Sigmoid colon (tissue), 7 donors: ENCODE data around the gene HMCN1. TPM values are rescaled to one million over a fixed set of nuclear protein-coding genes. Genes with fewer than 3 reads are reported as not detected.
A peak's percentile ranks its signal among the peaks of the same experiment; 100 is the strongest.

Source experiments
- DNase-seq: peaks from one replicate; pipeline ENCODE4 v3.0.0-alpha.2; 2019
- H3K27ac ChIP-seq, 4 donors: fragments of 200-600 bp; sonication (generic); one replicate each; pipeline ENCODE4 v1.5.1; 2016 to 2019; ENCODE audit warnings: mild to moderate bottlenecking in 1 of 4
- H3K27me3 ChIP-seq, 3 donors: fragments of 200-600 bp; sonication (generic); one replicate each; pipeline ENCODE4 v1.5.1; 2019; ENCODE audit warnings: mild to moderate bottlenecking in 1 of 3
- H3K36me3 ChIP-seq, 4 donors: fragments of 200-600 bp; sonication (generic); one replicate each; pipeline ENCODE4 v1.5.1; 2016 to 2019
- H3K4me1 ChIP-seq, 4 donors: fragments of 200-600 bp; sonication (generic); one replicate each; pipeline ENCODE4 v1.5.1; 2017 to 2019
- H3K4me3 ChIP-seq, 4 donors: fragments of 200-600 bp; sonication (generic); one replicate each; pipeline ENCODE4 v1.5.1; 2017 to 2019; ENCODE audit warnings: mild to moderate bottlenecking in 2 of 4, moderate library complexity in 1 of 4
- H3K9me3 ChIP-seq, 4 donors: fragments of 200-600 bp in 3 of 4; sonication (generic) in 3 of 4; one replicate each; pipeline versions ENCODE4 v1.5.1 to v1.6.1; 2013 to 2019
- EP300 ChIP-seq, 4 donors: sonication (generic); formaldehyde crosslinking; IDR thresholded peaks; one replicate each; pipeline ENCODE4 v1.6.1; 2017; ENCODE audit warnings: antibody characterized with exemption in 4 of 4
- POLR2A ChIP-seq, 2 donors: fragments of 450-650 bp; IDR thresholded peaks; one replicate each; pipeline ENCODE4 v1.6.1; 2016; ENCODE audit warnings: antibody characterized with exemption in 2 of 2, mild to moderate bottlenecking in 2 of 2, moderate library complexity in 2 of 2
- POLR2AphosphoS5 ChIP-seq, 4 donors: sonication (generic); formaldehyde crosslinking; IDR thresholded peaks; one replicate each; pipeline ENCODE4 v1.6.1; 2017; ENCODE audit warnings: antibody characterized with exemption in 4 of 4
- WGBS, 2 donors: extraction: QIAGEN DNeasy Blood & Tissue Kit; methylation state at CpG; one replicate each; pipeline ENCODE4 v1.1.7; 2013; 5-methylcytosine and 5-hydroxymethylcytosine counted together
- intact Hi-C: fragments of 100-400 bp; cut with DNase I; formaldehyde crosslinking; loops from one replicate; pipeline ENCODE4 v1.15.1; 2023
- polyA plus RNA-seq, 3 donors: library from polyadenylated mRNA; stranded (reverse); fragments of 200-250 nt; gene quantifications; one replicate each; pipeline ENCODE4 v1.2.3, GENCODE V29; 2013
- total RNA-seq, 4 donors: library from RNA; depleted of rRNA; stranded (reverse); fragments of >200 nt; gene quantifications; one replicate each; pipeline ENCODE4 v1.1.0, GENCODE V29; 2016
- TF ChIP-seq, protein P1 (sequence below), 4 experiments: fragments of 450-650 bp in 3 of 4; fragments of 200-600 bp in 1 of 4; IDR thresholded peaks; one replicate each; pipeline ENCODE4 v1.5.1; 2016 to 2019; ENCODE audit warnings: antibody characterized with exemption in 4 of 4, mild to moderate bottlenecking in 3 of 4, moderate library complexity in 2 of 4
- donor health status: healthy with polysubstance abuse.
- donor health status: Bipolar disorder and iron deficiency.
- donor health status: healthy.

HMCN1 gene
- total and polyA plus RNA-seq, 7 donors = under 0.01 to 22.7 (median 6.7) TPM

GRCh38 chr1:186066411-186066810 is 332.2 kb downstream of the HMCN1 start:
- no peaks in the 10 kb centered on the region for H3K27me3 ChIP-seq

GRCh38 chr1:186073697-186074096 is 339.5 kb downstream of the HMCN1 start:
- Histone ChIP-seq H3K4me1 (peaks cover 0 to 11% (median 4%) of the 10 kb centered on the region in 4 donors), H3K36me3 (no peaks in the 10 kb centered on the region), H3K9me3 (no peaks in the 10 kb centered on the region), H3K27ac (no peak overlapping the region), H3K4me3 (no peak overlapping the region), H3K27me3 (no peaks in the 10 kb centered on the region)
- TF ChIP-seq EP300 (IDR thresholded peaks at IDR 0.05) (no peak), POLR2AphosphoS5 (IDR thresholded peaks at IDR 0.05) (no peak), POLR2A (IDR thresholded peaks at IDR 0.05) (no peak)
- TF ChIP-seq, protein P1, sequence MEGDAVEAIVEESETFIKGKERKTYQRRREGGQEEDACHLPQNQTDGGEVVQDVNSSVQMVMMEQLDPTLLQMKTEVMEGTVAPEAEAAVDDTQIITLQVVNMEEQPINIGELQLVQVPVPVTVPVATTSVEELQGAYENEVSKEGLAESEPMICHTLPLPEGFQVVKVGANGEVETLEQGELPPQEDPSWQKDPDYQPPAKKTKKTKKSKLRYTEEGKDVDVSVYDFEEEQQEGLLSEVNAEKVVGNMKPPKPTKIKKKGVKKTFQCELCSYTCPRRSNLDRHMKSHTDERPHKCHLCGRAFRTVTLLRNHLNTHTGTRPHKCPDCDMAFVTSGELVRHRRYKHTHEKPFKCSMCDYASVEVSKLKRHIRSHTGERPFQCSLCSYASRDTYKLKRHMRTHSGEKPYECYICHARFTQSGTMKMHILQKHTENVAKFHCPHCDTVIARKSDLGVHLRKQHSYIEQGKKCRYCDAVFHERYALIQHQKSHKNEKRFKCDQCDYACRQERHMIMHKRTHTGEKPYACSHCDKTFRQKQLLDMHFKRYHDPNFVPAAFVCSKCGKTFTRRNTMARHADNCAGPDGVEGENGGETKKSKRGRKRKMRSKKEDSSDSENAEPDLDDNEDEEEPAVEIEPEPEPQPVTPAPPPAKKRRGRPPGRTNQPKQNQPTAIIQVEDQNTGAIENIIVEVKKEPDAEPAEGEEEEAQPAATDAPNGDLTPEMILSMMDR (IDR thresholded peaks at IDR 0.05) = no peak
- intact Hi-C loops = no loop called here
- DNase-seq = no peak
- WGBS, 2 donors = 86 to 98% methylated on average over 1 of the region's 1 CpG

More at GRCh38 chr1:186066411-186066810, 332.2 kb downstream of the HMCN1 start:
- WGBS, 2 donors = 63 to 70% methylated on average over 3 of the region's 3 CpGs
- Histone ChIP-seq H3K9me3 (no peaks in the 10 kb centered on the region), H3K36me3 (no peaks in the 10 kb centered on the region), H3K4me3 (no peak overlapping the region), H3K4me1 (no peaks in the 10 kb centered on the region), H3K27ac (no peak overlapping the region)
- no peak for DNase-seq
- intact Hi-C loops = no loop called here
- TF ChIP-seq POLR2A (IDR thresholded peaks at IDR 0.05) = no peak
- TF ChIP-seq EP300 (IDR thresholded peaks at IDR 0.05) = no peak
- TF ChIP-seq, protein P1 (IDR thresholded peaks at IDR 0.05) = no peak
- TF ChIP-seq POLR2AphosphoS5 (IDR thresholded peaks at IDR 0.05) = no peak

DNA sequence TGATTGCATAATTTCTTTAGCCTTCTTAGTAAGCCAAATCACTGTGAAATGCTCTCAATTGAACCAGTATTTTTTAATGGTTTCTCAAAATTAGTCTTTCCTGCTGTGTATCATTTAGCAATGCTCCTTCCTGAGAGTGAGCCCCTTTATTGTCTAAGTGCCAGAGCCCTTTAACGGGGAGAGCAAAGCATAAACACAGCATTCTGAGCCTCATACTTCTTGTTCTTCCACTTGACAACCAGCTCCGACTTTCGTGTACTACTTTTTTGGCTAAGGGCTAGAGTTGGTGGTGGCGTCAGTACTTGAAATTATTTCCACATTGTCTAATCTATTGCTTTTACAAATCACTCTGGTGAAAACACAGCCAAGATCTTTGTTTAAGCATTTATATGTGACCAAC is 341.8 kb downstream of the HMCN1 start:
- peaks cover 0 to 11% (median 4%) of the 10 kb centered on the region in 4 donors for H3K4me1 ChIP-seq
- H3K36me3 ChIP-seq = no peaks in the 10 kb centered on the region
- no peak for TF ChIP-seq POLR2A (IDR thresholded peaks at IDR 0.05)
- no peak for TF ChIP-seq EP300 (IDR thresholded peaks at IDR 0.05)
- no peak for TF ChIP-seq POLR2AphosphoS5 (IDR thresholded peaks at IDR 0.05)
- TF ChIP-seq, protein P1 (IDR thresholded peaks at IDR 0.05) = no peak
- no peak for DNase-seq
- H3K27ac ChIP-seq = peak overlapping the region in 2 of 4 donors; percentile 18 to 30
- 69 to 74% methylated on average over 4 of the region's 4 CpGs for WGBS, 2 donors
- no peaks in the 10 kb centered on the region for H3K27me3 ChIP-seq
- H3K9me3 ChIP-seq = no peaks in the 10 kb centered on the region
- no peak overlapping the region for H3K4me3 ChIP-seq
- intact Hi-C loops = no loop called here

GRCh38 chr1:186078245-186078644 is 344.1 kb downstream of the HMCN1 start:
- no peak for TF ChIP-seq EP300 (IDR thresholded peaks at IDR 0.05)
- no peak for DNase-seq
- H3K4me1 ChIP-seq = peaks cover 0 to 11% (median 4%) of the 10 kb centered on the region in 4 donors
- no peaks in the 10 kb centered on the region for H3K27me3 ChIP-seq
- 74 to 77% methylated on average over 2 of the region's 2 CpGs for WGBS, 2 donors
- H3K36me3 ChIP-seq = no peaks in the 10 kb centered on the region
- H3K4me3 ChIP-seq = no peak overlapping the region
- H3K9me3 ChIP-seq = no peaks in the 10 kb centered on the region
- intact Hi-C loops = no loop called here
- H3K27ac ChIP-seq = no peak overlapping the region

GRCh38 chr1:186079084-186079684 is 345.0 kb downstream of the HMCN1 start:
- Histone ChIP-seq H3K36me3 (no peaks in the 10 kb centered on the region), H3K4me1 (peaks cover 0 to 11% (median 4%) of the 10 kb centered on the region in 4 donors), H3K4me3 (no peak overlapping the region), H3K27ac (no peak overlapping the region), H3K9me3 (no peaks in the 10 kb centered on the region), H3K27me3 (no peaks in the 10 kb centered on the region)
- 88 to 91% methylated on average over 7 of the region's 7 CpGs for WGBS, 2 donors
- intact Hi-C loops = no loop called here
- TF ChIP-seq, protein P1 (IDR thresholded peaks at IDR 0.05) = no peak
- TF ChIP-seq POLR2A (IDR thresholded peaks at IDR 0.05) = no peak
- no peak for TF ChIP-seq POLR2AphosphoS5 (IDR thresholded peaks at IDR 0.05)
- TF ChIP-seq EP300 (IDR thresholded peaks at IDR 0.05) = no peak
- no peak for DNase-seq
